Measurements from ENCODE around the gene GALNT3.

- no peak for TF ChIP-seq CTCF (IDR thresholded peaks at IDR 0.05; ENCODE audit: low read depth, low read length, missing input control)
- no peak for TF ChIP-seq TAF1 (conservative IDR thresholded peaks at IDR 0.05)
- no peak for TF ChIP-seq JUND (IDR thresholded peaks at IDR 0.05)
- no peak for TF ChIP-seq FOXA1 (IDR thresholded peaks at IDR 0.05)
- TF ChIP-seq, protein P1, sequence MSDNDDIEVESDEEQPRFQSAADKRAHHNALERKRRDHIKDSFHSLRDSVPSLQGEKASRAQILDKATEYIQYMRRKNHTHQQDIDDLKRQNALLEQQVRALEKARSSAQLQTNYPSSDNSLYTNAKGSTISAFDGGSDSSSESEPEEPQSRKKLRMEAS (IDR thresholded peaks at IDR 0.05): no peak
- TF ChIP-seq RAD21 (IDR thresholded peaks at IDR 0.05): no peak
- TF ChIP-seq, protein P2, sequence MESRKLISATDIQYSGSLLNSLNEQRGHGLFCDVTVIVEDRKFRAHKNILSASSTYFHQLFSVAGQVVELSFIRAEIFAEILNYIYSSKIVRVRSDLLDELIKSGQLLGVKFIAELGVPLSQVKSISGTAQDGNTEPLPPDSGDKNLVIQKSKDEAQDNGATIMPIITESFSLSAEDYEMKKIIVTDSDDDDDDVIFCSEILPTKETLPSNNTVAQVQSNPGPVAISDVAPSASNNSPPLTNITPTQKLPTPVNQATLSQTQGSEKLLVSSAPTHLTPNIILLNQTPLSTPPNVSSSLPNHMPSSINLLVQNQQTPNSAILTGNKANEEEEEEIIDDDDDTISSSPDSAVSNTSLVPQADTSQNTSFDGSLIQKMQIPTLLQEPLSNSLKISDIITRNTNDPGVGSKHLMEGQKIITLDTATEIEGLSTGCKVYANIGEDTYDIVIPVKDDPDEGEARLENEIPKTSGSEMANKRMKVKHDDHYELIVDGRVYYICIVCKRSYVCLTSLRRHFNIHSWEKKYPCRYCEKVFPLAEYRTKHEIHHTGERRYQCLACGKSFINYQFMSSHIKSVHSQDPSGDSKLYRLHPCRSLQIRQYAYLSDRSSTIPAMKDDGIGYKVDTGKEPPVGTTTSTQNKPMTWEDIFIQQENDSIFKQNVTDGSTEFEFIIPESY (IDR thresholded peaks at IDR 0.05): no peak
- TF ChIP-seq, protein P3, sequence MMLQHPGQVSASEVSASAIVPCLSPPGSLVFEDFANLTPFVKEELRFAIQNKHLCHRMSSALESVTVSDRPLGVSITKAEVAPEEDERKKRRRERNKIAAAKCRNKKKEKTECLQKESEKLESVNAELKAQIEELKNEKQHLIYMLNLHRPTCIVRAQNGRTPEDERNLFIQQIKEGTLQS (IDR thresholded peaks at IDR 0.05): no peak
- TF ChIP-seq SP1 (IDR thresholded peaks at IDR 0.05): no peak
- no peak for TF ChIP-seq GABPA (IDR thresholded peaks at IDR 0.05 in 1 of 2, conservative IDR thresholded peaks at IDR 0.05 in 1 of 2)
- TF ChIP-seq, protein P4, sequence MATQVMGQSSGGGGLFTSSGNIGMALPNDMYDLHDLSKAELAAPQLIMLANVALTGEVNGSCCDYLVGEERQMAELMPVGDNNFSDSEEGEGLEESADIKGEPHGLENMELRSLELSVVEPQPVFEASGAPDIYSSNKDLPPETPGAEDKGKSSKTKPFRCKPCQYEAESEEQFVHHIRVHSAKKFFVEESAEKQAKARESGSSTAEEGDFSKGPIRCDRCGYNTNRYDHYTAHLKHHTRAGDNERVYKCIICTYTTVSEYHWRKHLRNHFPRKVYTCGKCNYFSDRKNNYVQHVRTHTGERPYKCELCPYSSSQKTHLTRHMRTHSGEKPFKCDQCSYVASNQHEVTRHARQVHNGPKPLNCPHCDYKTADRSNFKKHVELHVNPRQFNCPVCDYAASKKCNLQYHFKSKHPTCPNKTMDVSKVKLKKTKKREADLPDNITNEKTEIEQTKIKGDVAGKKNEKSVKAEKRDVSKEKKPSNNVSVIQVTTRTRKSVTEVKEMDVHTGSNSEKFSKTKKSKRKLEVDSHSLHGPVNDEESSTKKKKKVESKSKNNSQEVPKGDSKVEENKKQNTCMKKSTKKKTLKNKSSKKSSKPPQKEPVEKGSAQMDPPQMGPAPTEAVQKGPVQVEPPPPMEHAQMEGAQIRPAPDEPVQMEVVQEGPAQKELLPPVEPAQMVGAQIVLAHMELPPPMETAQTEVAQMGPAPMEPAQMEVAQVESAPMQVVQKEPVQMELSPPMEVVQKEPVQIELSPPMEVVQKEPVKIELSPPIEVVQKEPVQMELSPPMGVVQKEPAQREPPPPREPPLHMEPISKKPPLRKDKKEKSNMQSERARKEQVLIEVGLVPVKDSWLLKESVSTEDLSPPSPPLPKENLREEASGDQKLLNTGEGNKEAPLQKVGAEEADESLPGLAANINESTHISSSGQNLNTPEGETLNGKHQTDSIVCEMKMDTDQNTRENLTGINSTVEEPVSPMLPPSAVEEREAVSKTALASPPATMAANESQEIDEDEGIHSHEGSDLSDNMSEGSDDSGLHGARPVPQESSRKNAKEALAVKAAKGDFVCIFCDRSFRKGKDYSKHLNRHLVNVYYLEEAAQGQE (IDR thresholded peaks at IDR 0.05): no peak
- no peak for TF ChIP-seq YY1 (IDR thresholded peaks at IDR 0.05)
Measured at GRCh38 chr2:165804719-165805118, 10.7 kb upstream of the GALNT3 start.
